22Rv1 (cell line): ENCODE data around the gene AKAP14.
"Not testable (repeated sequence)": the region's sequence is repeated elsewhere in the genome, so short reads cannot be mapped to it uniquely, and the experiment has no call there.

Source experiments
- H3K27ac ChIP-seq: fragments of 450-650 bp; 2 replicates; pipeline ENCODE4 v1.5.1; 2017
- CTCF ChIP-seq: fragments of 450-650 bp; IDR thresholded peaks from 2 replicates; pipeline ENCODE4 v1.5.1; 2017; ENCODE audit warnings: mild to moderate bottlenecking
- ZFX ChIP-seq: fragments of 450-650 bp; IDR thresholded peaks from 2 replicates; pipeline ENCODE4 v1.6.1; 2017; ENCODE audit warnings: antibody characterized with exemption, borderline replicate concordance

AKAP14 gene

GRCh38 chrX:119899125-119899524 is 3.4 kb downstream of the AKAP14 start:
- H3K27ac ChIP-seq, result no peak overlapping the region
- TF ChIP-seq ZFX, result no peak
- no peak for TF ChIP-seq CTCF

GRCh38 chrX:119900976-119901375 is 5.3 kb downstream of the AKAP14 start:
- no peak overlapping the region for H3K27ac ChIP-seq
- TF ChIP-seq ZFX, result no peak
- TF ChIP-seq CTCF, result no peak

- TF ChIP-seq ZFX, result no peak
- TF ChIP-seq CTCF, result no peak
- H3K27ac ChIP-seq, result no peak overlapping the region
These were observed 20.6 kb downstream of the AKAP14 start for GRCh38 chrX:119916310-119916709.

GRCh38 chrX:119917877-119918276 is 22.2 kb downstream of the AKAP14 start:
- TF ChIP-seq CTCF, result no peak
- no peak for TF ChIP-seq ZFX
- H3K27ac ChIP-seq, result no peak overlapping the region

GRCh38 chrX:119919835-119920585 is 24.3 kb downstream of the AKAP14 start:
- TF ChIP-seq ZFX, result no peak
- no peak for TF ChIP-seq CTCF
- H3K27ac ChIP-seq, result no peak overlapping the region

- H3K27ac ChIP-seq, result not testable (repeated sequence)
These were observed 26.7 kb downstream of the AKAP14 start for GRCh38 chrX:119922391-119922790.

GRCh38 chrX:119935215-119935874 is 39.7 kb downstream of the AKAP14 start:
- no peak overlapping the region for H3K27ac ChIP-seq
- TF ChIP-seq CTCF (no peak), ZFX (no peak)
